NCI-H526 (cell line): Measurements from ENCODE around the gene PRSS56.

ENCODE experiments used
- DNase-seq, 2 experiments: peaks; one replicate each; lab custom pipeline; 2025; lab: John Stamatoyannopoulos, UW

The PRSS56 gene

GRCh38 chr2:232519581-232520438 lies at the start of gene PRSS56:
Gene PRSS56, plus strand, starts transcription at chr2:232520388. Its CDS starts 211 bp downstream, at chr2:232520599.
- no peak for DNase-seq

- DNase-seq = peak in 1 of 2 experiments; percentile 34
Observed at GRCh38 chr2:232473467-232473890, 46.7 kb upstream of the PRSS56 start.

- no peak for DNase-seq
Observed at GRCh38 chr2:232476045-232476444, 44.1 kb upstream of the PRSS56 start.

DNA sequence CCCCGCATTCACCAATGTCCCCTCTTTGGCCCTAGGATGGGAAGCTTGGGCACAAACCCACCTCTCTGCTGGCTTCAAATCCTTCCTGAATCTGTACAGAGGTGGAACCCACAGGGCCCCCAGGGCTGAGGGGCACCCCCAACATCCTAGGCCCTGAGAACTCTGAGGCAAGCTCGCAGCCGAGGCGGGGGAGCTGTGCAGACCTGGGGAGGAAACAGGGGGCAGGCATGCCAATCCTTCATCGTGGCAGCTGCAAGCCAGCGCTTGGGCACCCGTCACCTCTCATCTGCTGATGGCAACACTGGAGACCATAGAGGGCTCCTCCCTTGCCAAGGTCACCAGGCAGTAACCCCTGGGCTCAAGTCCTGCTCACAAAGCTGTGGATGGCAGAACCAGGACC lies 43.4 kb upstream of the PRSS56 start:
- no peak for DNase-seq

DNA sequence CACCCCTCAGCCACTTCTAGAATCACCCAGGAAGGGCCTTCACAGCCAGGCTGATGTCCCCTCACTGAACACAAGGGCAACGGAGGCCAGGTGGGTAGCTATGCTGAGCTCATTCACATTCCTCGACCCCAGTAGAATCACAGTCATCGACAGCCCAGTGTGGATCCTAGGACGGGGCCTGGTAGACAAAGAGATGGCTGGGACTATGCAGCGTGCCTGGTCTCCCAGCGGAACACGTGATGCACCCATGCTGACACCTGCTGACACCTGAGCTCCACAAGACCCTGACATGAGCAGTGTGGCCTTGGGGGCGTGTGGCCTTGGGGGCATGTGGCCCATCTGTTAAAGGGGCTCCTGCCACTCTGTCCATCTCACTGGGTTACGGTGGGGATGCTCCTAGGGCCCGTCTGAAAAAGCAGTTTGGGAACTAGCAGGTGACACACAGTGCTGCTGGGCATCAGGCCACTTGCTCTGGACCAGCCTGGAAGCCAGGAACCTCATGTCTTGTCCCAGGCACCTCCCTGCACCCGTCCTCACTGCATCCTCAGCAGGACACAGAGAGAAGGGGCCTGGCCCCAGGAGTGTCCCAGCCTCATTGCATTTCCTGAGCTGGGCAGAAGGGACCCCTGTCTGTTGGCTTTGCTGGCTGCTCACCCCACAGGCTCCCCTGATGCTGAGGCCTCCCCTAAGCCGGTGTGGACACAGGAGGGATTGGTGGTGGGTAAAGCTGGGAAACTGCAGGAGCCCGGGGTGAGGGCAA lies 42.3 kb upstream of the PRSS56 start:
- no peak for DNase-seq

DNA sequence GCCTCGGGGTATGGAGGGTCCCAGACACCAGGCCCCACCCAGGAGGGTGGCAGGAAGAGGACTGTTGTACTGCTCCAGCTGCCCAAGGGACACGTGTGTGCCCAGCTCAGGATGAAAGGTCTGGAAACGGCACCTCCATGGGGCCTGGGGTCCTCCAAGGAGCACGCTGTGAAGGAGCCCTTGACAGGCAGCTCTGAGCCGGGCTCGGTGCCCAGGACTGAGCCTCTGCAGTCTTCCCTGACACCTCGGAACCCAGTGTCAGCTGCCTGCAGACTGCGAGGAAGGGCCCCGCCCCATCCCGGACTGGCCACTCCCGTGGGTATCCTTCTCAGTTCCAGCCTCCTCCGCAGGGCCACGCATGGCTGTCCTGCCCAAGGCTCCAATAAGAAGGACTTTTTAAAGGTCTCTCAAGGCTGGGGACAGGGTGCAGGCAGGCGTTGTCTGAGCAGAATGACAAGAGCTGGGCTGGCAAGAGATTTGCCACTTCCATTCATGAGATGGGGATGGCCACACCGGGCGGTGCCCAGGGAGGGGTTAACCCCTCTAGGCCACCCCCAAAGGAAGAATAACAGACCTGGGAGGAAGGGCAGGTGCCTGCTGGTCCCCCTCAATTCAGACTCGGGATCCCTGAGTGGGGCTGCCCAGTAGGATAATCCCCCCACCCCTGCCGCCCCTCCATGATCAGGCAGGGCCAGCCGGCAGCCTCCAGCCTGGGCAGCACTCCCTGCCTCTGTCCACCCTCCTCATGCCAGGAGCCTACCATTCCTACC lies 41.4 kb upstream of the PRSS56 start:
- no peak for DNase-seq

GRCh38 chr2:232479341-232480200 lies 40.6 kb upstream of the PRSS56 start:
- DNase-seq = no peak

- peak in 1 of 2 experiments; percentile 23 for DNase-seq
Observed at GRCh38 chr2:232480201-232481190, 39.7 kb upstream of the PRSS56 start.

DNA sequence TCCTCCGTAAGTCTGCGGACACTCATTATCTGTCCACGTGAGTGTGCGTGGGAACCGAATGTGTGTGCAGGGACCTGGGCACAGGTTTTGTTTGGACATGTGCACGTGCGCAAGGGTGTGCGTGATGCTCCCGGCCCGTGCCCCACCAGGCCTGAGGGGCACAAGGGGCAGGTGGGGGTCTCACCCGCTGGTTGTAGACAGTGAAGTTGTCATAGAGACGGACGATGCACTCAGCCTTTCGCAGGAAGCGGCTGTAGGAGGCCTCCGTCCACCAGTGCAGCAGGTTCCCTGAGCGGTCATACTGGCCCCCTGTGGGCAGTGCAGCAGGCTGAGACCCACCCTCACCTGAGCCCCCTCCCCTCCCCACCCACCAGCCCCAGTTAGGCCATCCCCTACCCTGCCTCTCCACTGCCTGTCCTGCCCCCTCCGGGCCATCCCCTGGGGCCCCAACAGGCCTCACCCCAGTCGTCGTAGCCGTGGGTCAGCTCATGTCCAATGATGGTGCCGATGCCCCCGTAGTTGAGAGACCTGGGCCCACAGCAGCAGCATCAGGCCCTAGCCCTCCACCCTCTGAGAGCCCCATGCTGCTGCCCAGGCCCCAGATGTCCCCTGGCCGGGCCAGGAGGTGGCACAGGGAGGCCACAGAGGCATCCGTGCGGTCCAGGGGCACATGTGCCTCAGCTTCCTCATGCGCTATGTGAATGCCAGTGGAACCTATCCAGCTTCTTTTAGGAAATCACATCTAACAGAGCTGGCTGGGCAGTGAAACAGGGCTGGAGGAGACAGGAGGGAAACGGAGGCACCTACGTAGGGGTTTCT lies 38.7 kb upstream of the PRSS56 start:
- no peak for DNase-seq

GRCh38 chr2:232482301-232483238 lies 37.6 kb upstream of the PRSS56 start:
- DNase-seq = no peak

DNA sequence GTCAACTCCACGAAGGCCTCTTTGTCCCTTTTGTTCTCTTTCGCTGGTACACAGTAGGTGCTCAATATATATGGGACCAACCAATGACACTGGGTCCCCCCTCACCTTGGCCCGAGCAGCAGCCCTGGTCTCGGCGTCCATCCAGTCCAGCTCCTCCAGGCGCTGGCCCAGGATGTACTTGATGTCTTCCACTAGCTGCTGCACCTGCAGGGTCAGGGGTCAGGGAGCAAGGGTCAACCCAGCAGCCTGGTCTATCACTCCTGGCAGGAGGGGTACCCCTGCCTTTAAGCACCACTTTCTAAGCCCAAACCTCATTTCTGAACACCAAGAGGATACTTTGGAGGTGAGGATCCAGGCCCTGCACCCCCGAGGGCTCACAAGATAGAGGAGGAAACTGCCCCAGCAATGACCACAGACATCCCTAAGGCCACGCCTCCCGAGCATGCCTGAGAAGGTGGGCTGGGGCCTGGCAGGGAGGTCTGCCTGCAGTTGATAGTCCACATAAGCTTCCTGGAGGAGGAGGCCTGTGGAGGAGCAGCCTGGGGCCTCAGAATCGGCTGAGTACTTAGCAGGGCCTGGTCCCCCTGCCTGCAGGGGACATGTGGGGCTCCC lies 36.8 kb upstream of the PRSS56 start:
- no peak for DNase-seq

DNA sequence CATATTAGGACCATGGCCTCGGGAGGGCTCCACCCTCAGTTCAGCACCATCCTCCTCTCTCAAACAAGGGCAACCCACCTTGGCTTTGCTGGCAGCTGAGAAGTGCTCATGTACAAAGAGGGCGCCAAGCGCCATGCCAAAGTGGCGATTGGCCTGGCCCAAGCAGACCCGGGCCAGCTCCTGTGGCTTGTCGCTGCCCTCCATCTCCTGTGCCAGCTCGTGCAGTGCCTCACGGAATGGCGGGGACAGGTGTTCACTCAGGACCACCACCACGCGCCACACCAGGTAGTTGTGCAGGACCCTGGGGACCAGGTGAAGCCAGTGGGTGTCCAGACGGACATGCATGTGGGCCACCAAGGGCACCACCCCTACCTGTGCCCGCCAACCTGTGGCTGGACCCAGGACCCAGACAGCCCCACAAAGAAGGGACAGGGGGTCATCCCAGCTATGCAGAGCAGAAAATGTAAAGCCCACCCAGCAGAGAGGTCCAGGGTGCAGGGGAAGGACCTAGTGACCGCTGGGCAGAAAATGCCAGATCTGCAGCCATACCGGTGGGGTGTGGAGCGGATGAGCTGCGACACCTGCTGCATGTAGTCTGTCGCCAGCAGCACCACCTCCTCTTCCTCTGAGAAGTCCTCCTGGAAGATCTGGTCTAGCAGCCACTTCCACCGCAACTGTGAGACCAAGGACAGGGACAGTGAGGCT lies 36.1 kb upstream of the PRSS56 start:
- DNase-seq = no peak

DNA sequence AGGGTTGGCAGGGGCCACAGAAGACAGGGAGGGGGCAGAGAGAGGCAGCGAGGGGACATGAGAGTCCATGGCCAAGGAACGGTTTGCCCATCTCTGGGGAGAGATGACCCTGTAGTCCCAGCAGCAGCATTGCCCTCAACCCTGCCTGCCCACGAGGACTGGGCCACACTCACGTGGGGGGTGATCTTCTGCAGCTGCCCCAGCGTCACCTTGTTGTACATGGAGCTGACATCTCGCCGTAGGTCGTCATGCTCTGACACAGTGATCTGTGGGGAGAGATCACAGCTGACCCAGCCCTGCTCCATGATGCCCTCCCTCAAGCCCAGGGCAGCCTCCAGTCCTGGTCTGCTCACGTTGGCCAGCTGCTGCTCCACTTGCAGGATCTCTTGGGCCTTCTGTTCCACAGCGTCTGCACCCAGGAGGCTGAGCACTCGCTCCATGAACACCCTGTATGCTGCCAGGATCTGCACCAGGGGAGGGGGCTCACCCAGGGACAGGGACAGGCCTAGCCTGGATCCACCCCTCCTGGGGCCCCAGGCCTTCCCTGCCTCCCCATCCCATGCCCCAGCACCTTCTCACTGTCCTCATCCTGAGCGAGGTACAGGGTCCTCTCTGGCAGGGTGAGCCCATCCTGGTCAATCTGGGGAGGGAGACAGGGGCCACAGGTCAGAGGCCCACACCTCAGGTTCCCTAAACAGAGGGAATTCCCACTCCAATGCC lies 35.4 kb upstream of the PRSS56 start:
- DNase-seq = no peak

- DNase-seq = peak in 1 of 2 experiments; percentile 42
Observed at GRCh38 chr2:232485348-232485756, 34.8 kb upstream of the PRSS56 start.

DNA sequence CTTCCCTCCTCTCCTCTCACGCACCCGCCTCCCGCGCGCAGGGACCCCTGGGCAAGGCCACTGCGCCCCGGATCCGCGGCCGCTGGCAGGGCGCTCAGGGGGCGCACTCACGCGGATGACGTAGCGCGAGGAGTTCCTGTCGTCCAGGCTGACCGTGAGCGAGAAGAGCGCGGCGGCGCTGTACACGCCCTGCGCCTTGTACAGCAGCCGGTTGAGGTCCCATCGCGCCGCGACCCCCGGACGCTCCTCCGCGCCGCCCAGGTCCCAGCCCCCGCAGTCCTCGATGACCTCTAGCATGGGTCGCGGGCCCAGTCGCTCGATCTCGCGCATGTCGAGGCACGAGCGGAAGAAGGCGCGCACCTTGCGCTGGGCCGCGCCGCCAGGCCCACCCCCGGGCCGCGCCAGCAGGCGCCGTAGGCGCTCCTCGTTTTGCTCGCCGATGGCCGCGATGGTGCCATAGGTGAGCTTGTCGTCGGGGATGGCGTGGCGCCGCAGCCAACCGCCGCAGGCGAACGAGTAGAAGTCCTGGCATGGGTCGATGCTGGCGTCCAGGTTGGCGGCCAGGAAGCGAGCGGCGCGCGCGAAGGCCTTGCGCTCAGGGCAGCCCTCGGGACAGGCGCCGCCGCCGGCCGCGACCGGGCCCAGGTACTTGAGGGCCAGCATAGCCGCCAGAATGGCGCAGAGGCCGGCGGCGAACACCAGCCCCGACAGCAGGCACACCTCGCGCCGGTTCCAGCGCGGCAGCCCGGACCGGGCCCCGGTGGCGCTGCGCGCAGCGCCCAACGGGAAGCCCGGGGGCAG lies 34.2 kb upstream of the PRSS56 start:
- peak in 1 of 2 experiments; percentile 42 for DNase-seq
